Right renal cortex interstitium (tissue), 3 donors: ENCODE results near the gene CHI3L2. TPM values are rescaled to one million over a fixed set of nuclear protein-coding genes. Genes with fewer than 3 reads are reported as not detected.

Experiments
- DNase-seq, 3 donors: peaks; one replicate each; pipeline ENCODE4 v3.0.0-alpha.2; 2013; ENCODE audit warnings: low read depth in 3 of 3, low spot score in 2 of 3
- polyA plus RNA-seq, 3 donors: library from polyadenylated mRNA; unstranded; fragments of 120-200 nt; gene quantifications; one replicate each; pipeline ENCODE4 v1.2.1, GENCODE V29; 2013; ENCODE audit not compliant: insufficient read length in 3 of 3

Gene CHI3L2
- polyA plus RNA-seq, 3 donors, result 0.24 to 0.33 (median 0.26) TPM

GRCh38 chr1:111286912-111287311 lies 59.4 kb downstream of the CHI3L2 start:
- no peak for DNase-seq

GRCh38 chr1:111289371-111289770 lies 61.9 kb downstream of the CHI3L2 start:
- DNase-seq, result no peak

- no peak for DNase-seq
These were observed 62.6 kb downstream of the CHI3L2 start for GRCh38 chr1:111290104-111290503.

GRCh38 chr1:111290630-111291029 lies 63.1 kb downstream of the CHI3L2 start, which contains the start of gene CHIA:
Gene CHIA (plus strand): TSS chr1:111290851. CDS start chr1:111310468, 19,617 bp downstream.
- DNase-seq, result no peak

Other genes starting within 250 kb of the CHI3L2 start
- gene DRAM2, start 87.6 kb upstream of the CHI3L2 start, polyA plus RNA-seq, result 10 to 100 TPM; 78.4 to 81.9 (median 79.7) TPM
- gene CEPT1, start 87.5 kb upstream of the CHI3L2 start, polyA plus RNA-seq, result 10 to 100 TPM; 47.5 to 48.6 (median 48.0) TPM
- gene DENND2D, start 27.1 kb upstream of the CHI3L2 start, polyA plus RNA-seq, result 10 to 100 TPM; 15.3 to 17.7 (median 16.3) TPM
- not detected for gene CHIA, start 63.1 kb downstream of the CHI3L2 start, polyA plus RNA-seq
- gene OVGP1, start 200.0 kb downstream of the CHI3L2 start, polyA plus RNA-seq, result 1 to 10 TPM; 2.9 to 4.0 (median 3.7) TPM
- 10 to 100 TPM; 41.3 to 45.4 (median 42.1) TPM for gene WDR77, start 221.5 kb downstream of the CHI3L2 start, polyA plus RNA-seq
- 100 to 1,000 TPM; 438 to 460 (median 449) TPM for gene ATP5PB, start 221.8 kb downstream of the CHI3L2 start, polyA plus RNA-seq
- 1 to 10 TPM; 3.5 to 4.2 (median 3.7) TPM for gene C1orf162, start 246.3 kb downstream of the CHI3L2 start, polyA plus RNA-seq